BJ (cell line): Measurements from ENCODE around the gene CRABP1. TPM values are rescaled to one million over a fixed set of nuclear protein-coding genes. Genes with fewer than 3 reads are reported as not detected.

Experiments used
- CTCF ChIA-PET: fragments of 350-600 bp; formaldehyde crosslinking; extraction: SDS; loops from one replicate; lab custom pipeline; 2021; ENCODE audit warnings: antibody characterized with exemption, inconsistent platforms; lab: Yijun Ruan, JAX
- POLR2A ChIA-PET: fragments of 300-600 bp; sonication (Branson Sonifier 250); formaldehyde crosslinking; extraction: SDS; loops from one replicate; lab custom pipeline; 2021; ENCODE audit warnings: antibody characterized with exemption; lab: Charles Lee
- DNase-seq: peaks from one replicate; pipeline ENCODE4 v3.0.0-alpha.2; 2011; ENCODE audit warnings: low read depth
- H3K27me3 ChIP-seq: 2 replicates; pipeline ENCODE4 v1.6.0; 2011; ENCODE audit warnings: low read length; ENCODE audit not compliant: control insufficient read depth, insufficient read depth
- H3K36me3 ChIP-seq: 2 replicates; pipeline ENCODE4 v1.5.1; 2011; ENCODE audit warnings: low read length; ENCODE audit not compliant: control insufficient read depth, insufficient read depth
- H3K4me3 ChIP-seq: 2 replicates; pipeline ENCODE4 v1.5.1; 2011; ENCODE audit warnings: low read depth, mild to moderate bottlenecking, control low read depth, low read length
- CTCF ChIP-seq: IDR thresholded peaks from 2 replicates; pipeline ENCODE4 v1.5.1; 2011; ENCODE audit warnings: low read depth, mild to moderate bottlenecking, control low read depth, inconsistent platforms, low read length, moderate library complexity; ENCODE audit not compliant: insufficient read depth
- polyA plus RNA-seq: library from polyadenylated mRNA; depleted of rRNA; stranded (reverse); fragments of >200 nt; gene quantifications from 2 replicates; pipeline ENCODE4 v1.2.3, GENCODE V29; 2011

Gene CRABP1
- polyA plus RNA-seq, 1 experiment = not detected

DNA sequence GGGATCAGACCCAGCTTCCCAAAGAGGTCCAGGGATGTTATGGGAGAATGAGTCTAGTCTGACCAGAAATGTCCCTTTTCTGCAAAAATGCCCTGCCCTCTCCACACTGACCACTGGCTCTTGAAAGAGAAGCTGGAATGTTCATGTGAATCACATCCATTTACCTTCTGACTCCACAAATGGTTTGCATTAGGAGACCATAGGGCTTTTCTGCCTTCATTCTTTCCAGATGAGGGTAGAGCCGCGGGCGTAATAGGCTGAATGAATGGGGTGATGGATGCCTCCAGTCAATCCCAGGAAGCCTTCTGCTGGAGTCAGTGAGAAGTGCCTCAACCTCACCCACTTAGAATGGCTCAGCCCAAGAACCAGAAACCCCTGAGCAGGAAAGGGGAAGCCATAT lies 50.7 kb downstream of the CRABP1 start:
- no peak for TF ChIP-seq CTCF
- Histone ChIP-seq H3K4me3 (no peak overlapping the region), H3K27me3 (peaks cover 3% of the 10 kb centered on the region), H3K36me3 (no peaks in the 10 kb centered on the region)
- POLR2A ChIA-PET = no interaction called here
- CTCF ChIA-PET = no interaction called here
- DNase-seq = peak; percentile 91

- no peak overlapping the region for H3K4me3 ChIP-seq
- CTCF ChIA-PET = no interaction called here
- H3K36me3 ChIP-seq = no peaks in the 10 kb centered on the region
- H3K27me3 ChIP-seq = no peaks in the 10 kb centered on the region; the same call in 1 of the 2 replicates
- TF ChIP-seq CTCF = no peak
- no peak for DNase-seq
- POLR2A ChIA-PET = no interaction called here
Observed at GRCh38 chr15:78391781-78392180, 51.6 kb downstream of the CRABP1 start.

DNA sequence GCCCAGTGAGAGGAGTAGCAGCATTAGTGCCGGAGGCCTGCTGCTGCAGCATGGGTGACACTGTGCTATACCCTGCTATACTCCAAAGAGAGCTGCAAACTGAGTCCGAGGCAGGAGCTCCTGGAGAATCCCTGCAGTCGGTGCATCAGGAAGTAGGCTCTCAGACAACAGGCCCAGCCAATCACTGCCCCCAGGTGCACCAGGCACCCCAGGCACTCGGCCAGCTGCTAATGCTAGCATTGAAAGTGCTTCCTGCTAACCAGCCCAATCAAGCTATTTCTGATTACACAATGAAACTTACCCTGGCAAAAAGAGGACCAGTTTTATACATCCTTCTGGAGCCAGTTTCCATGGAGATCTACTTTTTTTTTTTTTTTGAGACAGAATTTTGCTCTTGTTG lies 52.3 kb downstream of the CRABP1 start:
- ChIA-PET POLR2A (no interaction called here), CTCF (interaction anchor here (7.4 kb wide), 1 partner anchor 83 kb away, joined by 57 read pairs; no protein-coding TSS in a partner anchor)
- DNase-seq = no peak
- no peaks in the 10 kb centered on the region; the same call in 1 of the 2 replicates for H3K27me3 ChIP-seq
- H3K36me3 ChIP-seq = no peaks in the 10 kb centered on the region
- no peak overlapping the region for H3K4me3 ChIP-seq
- TF ChIP-seq CTCF = no peak

GRCh38 chr15:78393137-78393536 lies 53.0 kb downstream of the CRABP1 start:
- TF ChIP-seq CTCF = no peak
- CTCF ChIA-PET = interaction anchor here (0.9 to 7.4 kb wide), 3 partner anchors 13 to 84 kb away, joined by 3 to 57 read pairs (median 10); no protein-coding TSS in a partner anchor

DNA sequence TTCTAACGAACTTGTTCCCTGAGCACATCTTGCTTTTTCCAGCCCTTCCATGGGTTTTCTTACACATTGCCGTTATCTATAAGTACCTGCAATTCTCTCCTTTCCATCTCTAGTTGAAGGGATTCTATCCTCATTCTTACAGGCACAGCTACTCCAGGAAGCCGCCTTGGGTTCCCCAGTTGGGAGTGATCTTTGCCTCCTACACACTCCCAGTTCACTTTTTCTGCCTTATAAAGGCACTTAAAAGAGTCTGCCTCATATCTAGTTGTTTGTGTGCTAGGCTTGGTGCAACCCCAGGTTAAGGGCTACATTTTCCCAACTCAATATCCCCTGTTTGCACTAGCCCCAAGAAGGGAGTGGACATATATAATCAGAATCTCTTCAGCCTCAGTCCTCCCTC lies 53.9 kb downstream of the CRABP1 start:
- Histone ChIP-seq H3K4me3 (no peak overlapping the region), H3K36me3 (no peaks in the 10 kb centered on the region), H3K27me3 (no peaks in the 10 kb centered on the region)
- CTCF ChIA-PET = interaction anchor here (1.3 to 7.4 kb wide), 3 partner anchors 11 to 85 kb away, joined by 5 to 57 read pairs (median 10); no protein-coding TSS in a partner anchor
- no peak for DNase-seq
- TF ChIP-seq CTCF = no peak
- POLR2A ChIA-PET = no interaction called here

More at GRCh38 chr15:78393137-78393536, 53.0 kb downstream of the CRABP1 start:
- Histone ChIP-seq H3K36me3 (no peaks in the 10 kb centered on the region), H3K4me3 (no peak overlapping the region), H3K27me3 (no peaks in the 10 kb centered on the region; the same call in 1 of the 2 replicates)
- DNase-seq = no peak
- POLR2A ChIA-PET = interaction anchor here (0.6 kb wide), 1 partner anchor 55 kb away, joined by 5 read pairs; no protein-coding TSS in a partner anchor
